Motor neuron (in vitro differentiated cells): ENCODE measurements around the gene PGAP2. TPM values are rescaled to one million over a fixed set of nuclear protein-coding genes. Genes with fewer than 3 reads are reported as not detected.
A peak's percentile ranks its signal among the peaks of the same experiment; 100 is the strongest.
"Not testable (repeated sequence)": the region's sequence is repeated elsewhere in the genome, so short reads cannot be mapped to it uniquely, and the experiment has no call there.

Source experiments
- ATAC-seq, 8 experiments: fragments of 200-7000 bp; cut with Tn5 transposase; replicated peaks in 6 of 8; 2 replicates each; pipeline ENCODE4 v1.8.0; 2021; ENCODE audit warnings: mild to moderate bottlenecking in 8 of 8, moderate library complexity in 8 of 8
- H3K27ac ChIP-seq, 2 donors: fragments of 250-450 bp; sonication (Bioruptor Pico); 2 replicates each; pipeline ENCODE4 v1.9.0; 2021; ENCODE audit warnings: antibody characterized with exemption in 2 of 2, mild to moderate bottlenecking in 2 of 2, moderate library complexity in 1 of 2
- H3K4me1 ChIP-seq, 2 donors: fragments of 250-450 bp; sonication (Bioruptor Pico); replicated peaks in 1 of 2; 2 replicates each; pipeline ENCODE4 v1.6.1; 2021; ENCODE audit warnings: antibody characterized with exemption in 2 of 2, mild to moderate bottlenecking in 2 of 2, moderate library complexity in 1 of 2
- H3K4me3 ChIP-seq, 5 donors: fragments of 250-450 bp; sonication (Bioruptor Pico); 2 replicates each; pipeline ENCODE4 v1.9.0; 2021; ENCODE audit warnings: antibody characterized with exemption in 5 of 5, mild to moderate bottlenecking in 5 of 5, moderate library complexity in 4 of 5
- WGBS, 10 experiments: fragments of 450-650 bp; shearing (Covaris generic); methylation state at CpG; one replicate each; pipeline ENCODE4 v1.0.0; 2022; 5-methylcytosine and 5-hydroxymethylcytosine counted together
- in situ Hi-C, 9 experiments: fragments of 400-800 bp; cut with MboI; loops; one replicate each; pipeline ENCODE4 v1.15.0; 2021; ENCODE audit warnings: low sequenced_read_pairs in 9 of 9, low pct_unique_long_range_greater_than_20kb in 2 of 9; ENCODE audit not compliant: unreplicated experiment in 9 of 9
- total RNA-seq, 8 experiments: library from RNA; unstranded; fragments of 300-600 nt; gene quantifications; 2 replicates each; pipeline versions ENCODE4 v1.2.3 to v1.2.4, GENCODE V29; 2022

The PGAP2 gene
- 10 to 100 TPM in 7 of 8 experiments, 1 to 10 TPM in 1; 9.2 to 27.2 (median 15.0) TPM for total RNA-seq

DNA sequence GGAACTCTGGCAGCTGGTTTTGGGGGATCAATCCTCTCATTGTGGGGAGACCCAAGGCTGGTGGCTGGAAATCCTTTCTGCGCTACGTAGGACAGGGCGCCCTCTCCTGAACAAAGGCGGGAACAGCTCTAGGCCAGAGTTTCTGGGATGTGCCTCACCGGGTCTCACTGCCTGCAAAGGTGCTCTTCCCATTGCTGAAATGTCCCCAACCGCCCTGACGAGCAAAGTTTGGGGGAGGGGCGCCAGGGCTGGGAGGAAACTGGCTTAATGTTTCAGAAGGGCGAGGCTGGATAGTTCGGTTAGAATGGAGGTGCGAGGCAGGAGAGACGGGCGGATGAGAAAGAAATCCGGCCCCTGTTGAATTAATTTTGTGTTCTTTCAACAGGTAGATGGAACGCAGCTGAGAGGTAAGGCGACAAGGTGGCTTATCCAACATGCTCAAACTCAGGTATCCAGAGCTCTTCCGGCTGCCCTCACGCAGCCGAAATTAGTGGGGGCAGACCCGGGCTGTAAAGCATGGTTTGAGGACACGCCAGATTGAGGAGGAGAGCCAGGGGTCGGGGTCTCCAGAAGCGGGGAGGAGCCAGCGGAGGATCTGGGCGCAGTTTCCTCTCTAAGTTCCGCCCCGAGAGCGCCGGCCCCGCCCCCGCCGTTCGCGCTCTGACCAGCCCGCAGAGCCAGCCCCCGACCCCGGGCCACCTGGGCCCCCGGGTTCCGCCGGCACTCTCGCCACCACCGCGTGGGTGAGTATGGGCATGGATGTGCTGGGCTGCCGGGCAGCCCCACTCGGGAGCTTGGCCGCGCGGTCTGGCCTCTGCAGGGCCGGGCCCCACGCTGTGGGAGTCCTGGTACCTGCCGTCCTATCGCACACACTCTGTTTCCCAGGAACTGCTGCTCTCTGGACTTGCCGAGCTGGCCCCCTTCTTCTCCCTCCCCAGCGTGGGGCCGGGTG lies at the start of gene PGAP2:
PGAP2 (plus strand) TSS at position 652 of the 952 bp plus-strand sequence. CDS start 2,700 bp downstream, outside the sequence.
- peaks cover 0 to 2% of the 10 kb centered on the region in 2 donors for H3K4me1 ChIP-seq
- peak within 1 kb of the TSS; percentile 37 to 55 (median 48) for H3K4me3 ChIP-seq
- ATAC-seq: peak; percentile 77 to 89 (median 86)
- 0 to 13% (median 3%) methylated on average over 4 to 16 of the region's 55 CpGs; no CpG with 5 or more reads in 4 of the 10 experiments for WGBS, 10 experiments
- no peak within 1 kb of the TSS for H3K27ac ChIP-seq
- in situ Hi-C loops: no loop called here

DNA sequence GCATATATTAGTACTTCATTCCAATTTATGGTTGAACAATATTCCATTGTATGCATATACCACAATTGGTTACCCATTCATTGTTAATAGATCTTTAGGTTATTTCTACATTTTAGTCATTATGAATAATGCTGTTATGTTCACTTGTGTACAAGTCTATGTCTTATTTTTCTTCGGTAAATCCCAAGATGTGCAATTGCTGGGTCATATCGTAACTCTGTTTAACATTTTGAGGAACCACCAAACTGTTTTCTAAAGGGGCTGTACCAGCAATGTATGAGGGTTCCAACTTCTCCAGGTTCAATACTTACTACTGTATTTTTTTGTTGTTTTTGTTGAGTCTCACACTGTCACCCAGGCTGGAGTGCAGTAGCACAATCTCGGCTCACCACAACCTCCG lies 44.1 kb upstream of the PGAP2 start:
- 94 to 100% (median 100%) methylated on average over 1 to 4 of the region's 4 CpGs; no CpG with 5 or more reads in 3 of the 10 experiments for WGBS, 10 experiments
- no peak for ATAC-seq
- in situ Hi-C loops: no loop called here

DNA sequence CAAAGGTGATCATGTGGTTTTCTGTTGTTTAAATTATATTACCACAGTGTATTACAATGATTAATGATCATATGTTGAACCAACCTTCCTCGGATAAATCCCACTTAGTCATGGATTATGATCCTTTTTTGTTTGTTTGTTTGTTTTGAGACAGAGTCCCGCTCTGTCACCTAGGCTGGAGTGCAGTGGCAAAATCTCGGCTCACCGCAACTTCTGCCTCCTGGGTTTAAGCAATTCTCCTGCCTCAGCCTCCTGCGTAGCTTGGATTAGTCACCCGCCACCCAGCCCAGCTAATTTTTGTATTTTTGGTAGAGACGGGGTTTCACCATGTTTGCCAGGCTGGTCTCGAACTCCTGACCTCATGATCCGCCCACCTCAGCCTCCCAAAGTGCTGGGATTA lies 41.5 kb upstream of the PGAP2 start:
- H3K4me3 ChIP-seq, ATAC-seq, H3K4me1 ChIP-seq, H3K27ac ChIP-seq, in situ Hi-C loops: not testable (repeated sequence)
- 82 to 100% (median 94%) methylated on average over 1 to 9 of the region's 9 CpGs; no CpG with 5 or more reads in 1 of the 10 experiments for WGBS, 10 experiments

More for the DNA sequence above, 44.1 kb upstream of the PGAP2 start:
- Histone ChIP-seq H3K4me3 (no peak overlapping the region), H3K27ac (no peak overlapping the region), H3K4me1 (no peaks in the 10 kb centered on the region)

DNA sequence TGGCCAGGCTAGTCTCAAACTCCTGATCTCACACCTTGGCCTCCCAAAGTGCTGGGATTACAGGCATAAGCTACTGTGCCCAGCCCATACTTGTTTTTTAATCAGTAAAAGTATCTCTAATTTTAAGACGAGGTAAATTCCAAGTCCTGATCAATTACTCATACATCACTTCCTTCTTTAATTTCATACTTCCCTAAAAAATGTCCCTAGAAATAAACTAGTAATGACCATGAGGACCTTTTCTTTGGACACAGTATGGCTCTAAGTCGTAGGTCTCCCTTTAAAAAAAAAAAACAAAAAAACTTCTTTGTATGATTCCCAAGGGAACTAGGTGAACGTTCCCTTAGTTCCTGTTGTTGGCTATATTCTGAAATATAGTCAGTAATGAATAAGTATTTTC lies 40.8 kb upstream of the PGAP2 start:
- ATAC-seq: no peak
- 60 to 100% (median 87%) methylated on average over 1 to 3 of the region's 3 CpGs for WGBS, 10 experiments
- in situ Hi-C loops: no loop called here
- Histone ChIP-seq H3K4me3 (no peak overlapping the region), H3K27ac (no peak overlapping the region), H3K4me1 (no peaks in the 10 kb centered on the region)

DNA sequence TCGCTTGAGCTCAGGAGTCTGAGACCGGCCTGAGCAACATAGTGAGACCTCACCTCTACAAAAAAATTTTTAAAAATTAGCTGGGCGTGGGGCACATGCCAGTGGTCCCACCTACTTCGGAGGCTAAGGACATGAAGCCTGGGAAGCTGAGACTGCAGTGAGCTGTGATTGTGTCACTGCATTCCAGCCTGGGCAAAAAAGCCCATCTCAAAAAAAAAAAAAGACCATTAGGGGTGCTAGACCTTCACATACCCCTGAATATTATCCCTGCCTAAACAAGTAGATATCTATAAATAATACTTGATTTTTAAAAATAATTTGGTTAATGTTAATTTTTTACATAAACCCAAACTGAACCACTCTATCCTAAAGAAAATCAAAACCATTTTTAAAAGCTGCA lies 35.2 kb upstream of the PGAP2 start:
- WGBS, 10 experiments: 83 to 100% (median 94%) methylated on average over 2 to 4 of the region's 4 CpGs; no CpG with 5 or more reads in 4 of the 10 experiments
- in situ Hi-C loops: no loop called here
- no peak overlapping the region for H3K4me3 ChIP-seq
- no peak overlapping the region for H3K27ac ChIP-seq
- ATAC-seq: no peak
- no peaks in the 10 kb centered on the region for H3K4me1 ChIP-seq

DNA sequence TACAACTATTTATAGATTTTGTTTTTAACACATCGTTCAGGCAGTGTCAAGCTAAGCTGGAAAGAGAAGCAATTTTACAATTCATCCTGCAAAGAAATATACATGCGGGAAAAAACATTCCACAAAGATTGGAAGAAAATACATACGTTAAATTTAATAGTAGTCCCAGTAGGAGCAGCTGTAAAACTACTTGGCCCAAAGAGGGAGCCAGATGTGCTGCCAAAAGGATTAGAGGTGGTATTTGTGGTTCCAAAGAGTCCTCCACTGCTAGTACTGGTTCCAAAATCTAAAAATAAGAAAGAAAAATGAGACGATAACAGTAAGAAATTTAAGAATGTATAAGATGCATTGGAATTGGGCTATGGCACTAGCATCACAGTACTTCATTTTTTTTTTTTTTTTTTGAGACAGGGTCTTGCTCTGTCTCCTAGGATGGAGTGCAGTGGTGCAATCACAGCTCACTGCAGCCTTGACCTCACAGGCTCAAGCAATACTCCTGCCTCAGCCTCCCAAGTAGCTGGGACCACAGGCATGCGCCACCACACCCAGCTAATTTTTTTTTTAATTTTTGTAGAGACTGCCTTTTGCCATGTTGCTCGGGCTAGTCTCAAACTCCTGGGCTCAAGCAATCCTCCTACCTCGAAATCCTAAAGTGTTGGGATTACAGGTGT lies 32.5 kb upstream of the PGAP2 start:
- Histone ChIP-seq H3K27ac (no peak overlapping the region), H3K4me3 (no peak overlapping the region), H3K4me1 (no peaks in the 10 kb centered on the region)
- ATAC-seq: peak in 1 of 8 experiments; percentile 60
- 56 to 100% (median 91%) methylated on average over 1 to 7 of the region's 7 CpGs for WGBS, 10 experiments
- in situ Hi-C loops: no loop called here

DNA sequence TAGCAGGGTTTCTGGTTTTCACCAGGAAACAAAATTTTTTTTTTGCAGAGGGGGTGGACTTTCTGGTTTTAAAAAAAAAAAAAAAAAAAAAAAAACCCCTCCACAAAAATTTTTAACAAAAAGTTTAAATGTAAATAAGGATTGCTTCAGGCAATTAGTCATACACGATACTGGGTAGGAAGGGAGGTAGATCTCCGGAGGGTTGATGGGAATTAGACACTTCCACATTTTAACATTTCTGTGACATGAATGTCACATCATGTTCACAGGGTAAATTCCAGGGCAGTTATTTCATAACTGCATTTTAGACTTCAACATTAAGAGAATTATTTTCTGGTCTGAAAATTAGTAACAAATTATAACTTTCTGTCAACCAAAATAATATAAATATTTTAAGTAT lies 26.9 kb upstream of the PGAP2 start:
- in situ Hi-C loops: no loop called here
- peak in 3 of 8 experiments; percentile 17 to 75 (median 67) for ATAC-seq
- 4 to 100% (median 78%) methylated on average over 1 to 2 of the region's 2 CpGs for WGBS, 10 experiments
- Histone ChIP-seq H3K27ac (no peak overlapping the region), H3K4me1 (no peaks in the 10 kb centered on the region), H3K4me3 (no peak overlapping the region)

DNA sequence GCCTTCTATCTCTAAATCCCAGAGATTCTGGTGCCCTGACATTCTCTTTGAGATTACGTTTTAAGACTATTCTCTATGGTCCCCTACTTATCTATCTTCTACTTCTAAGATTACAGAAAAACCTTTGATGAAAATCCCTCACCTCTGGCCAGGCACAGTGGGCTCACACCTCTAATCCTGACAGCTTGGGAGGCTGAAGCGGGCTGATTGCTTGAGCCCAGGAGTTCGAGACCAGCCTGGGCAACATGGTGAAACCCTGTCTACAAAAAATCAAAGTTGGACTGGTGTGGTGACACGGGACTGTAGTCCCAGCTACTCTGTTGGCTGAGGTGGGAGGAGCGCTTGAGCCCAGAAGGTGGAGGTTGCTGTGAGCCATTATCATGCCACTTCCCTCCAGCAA lies 25.4 kb upstream of the PGAP2 start:
- Histone ChIP-seq H3K4me3 (no peak overlapping the region), H3K27ac (no peak overlapping the region), H3K4me1 (peaks cover 0 to 2% of the 10 kb centered on the region in 2 donors)
- in situ Hi-C loops: no loop called here
- WGBS, 10 experiments: 75 to 100% (median 80%) methylated on average over 1 to 2 of the region's 5 CpGs; no CpG with 5 or more reads in 3 of the 10 experiments
- no peak for ATAC-seq

DNA sequence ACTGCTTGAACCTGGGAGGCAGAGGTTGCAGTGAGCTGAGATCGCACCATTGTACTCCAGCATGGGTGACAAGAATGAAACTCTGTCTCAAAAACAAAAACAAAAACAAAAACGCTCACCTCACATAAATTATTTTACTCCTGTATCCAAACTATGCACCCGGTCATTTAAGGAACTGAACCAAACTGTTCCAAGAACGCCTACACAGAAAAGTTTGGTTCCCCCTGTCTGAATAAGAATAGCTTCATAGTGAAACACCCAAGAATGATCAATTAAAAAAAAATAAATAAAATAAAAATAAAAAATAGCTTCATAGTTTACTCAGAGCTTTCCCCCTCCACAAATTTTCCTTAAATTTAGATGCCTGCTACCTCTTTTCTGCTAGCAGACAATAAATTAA lies 24.7 kb upstream of the PGAP2 start:
- no peak overlapping the region for H3K4me3 ChIP-seq
- in situ Hi-C loops: no loop called here
- ATAC-seq: no peak
- H3K4me1 ChIP-seq: peaks cover 0 to 2% of the 10 kb centered on the region in 2 donors
- 60 to 100% (median 97%) methylated on average over 1 to 4 of the region's 4 CpGs; no CpG with 5 or more reads in 1 of the 10 experiments for WGBS, 10 experiments
- no peak overlapping the region for H3K27ac ChIP-seq

DNA sequence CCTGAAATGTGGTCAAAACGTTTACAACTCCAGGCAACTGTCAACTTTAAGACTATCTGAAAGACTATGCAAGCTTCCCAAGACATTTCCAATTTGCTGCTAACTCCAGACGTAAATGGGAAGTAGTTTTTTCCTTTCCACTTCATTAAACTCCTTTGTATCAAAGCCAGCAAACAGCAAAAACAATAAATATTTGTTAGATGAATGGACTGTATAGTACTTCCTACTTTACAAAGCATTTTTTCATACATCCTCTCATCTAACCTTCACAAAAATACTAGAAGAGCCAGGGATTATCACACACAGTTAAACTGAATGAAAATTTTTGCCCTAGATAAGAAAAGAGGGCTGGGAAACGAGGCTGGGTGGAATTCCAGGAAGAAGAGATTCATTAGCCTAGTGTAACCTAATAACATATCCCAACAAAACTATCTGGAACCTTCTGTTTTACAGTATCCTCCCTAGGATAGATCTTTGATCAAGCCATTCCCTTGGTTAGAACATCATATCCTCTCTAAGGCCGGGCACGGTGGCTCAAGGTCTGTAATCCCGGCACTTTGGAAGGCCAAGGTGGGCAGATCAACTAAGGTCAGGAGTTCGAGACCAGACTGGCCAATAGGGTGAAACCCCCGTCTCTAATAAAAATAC lies 21.5 kb upstream of the PGAP2 start:
- Histone ChIP-seq H3K4me1 (peaks cover 0 to 2% of the 10 kb centered on the region in 2 donors), H3K27ac (no peak overlapping the region), H3K4me3 (no peak overlapping the region)
- peak in 1 of 8 experiments; percentile 6 for ATAC-seq
- WGBS, 10 experiments: 35 to 100% (median 51%) methylated on average over 1 to 6 of the region's 8 CpGs
- in situ Hi-C loops: no loop called here

DNA sequence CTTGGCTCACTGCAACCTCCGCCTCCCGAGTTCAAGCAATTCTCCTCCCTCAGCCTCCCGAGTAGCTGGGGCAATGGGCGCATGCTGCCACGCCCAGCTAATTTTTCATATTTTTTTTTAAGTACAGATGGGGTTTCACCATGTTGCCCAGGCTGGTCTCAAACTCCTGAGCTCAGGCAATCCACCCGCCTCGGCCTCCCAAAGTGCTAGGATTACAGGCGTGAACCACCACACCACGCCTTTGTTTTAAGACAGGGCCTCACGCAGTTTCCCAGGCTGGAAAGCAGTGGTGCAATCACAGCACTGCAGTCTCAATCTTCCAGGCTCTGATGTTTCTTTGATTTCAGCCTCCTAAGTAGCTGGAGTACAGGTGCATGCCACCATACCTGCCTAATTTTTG lies 14.0 kb upstream of the PGAP2 start:
- in situ Hi-C loops, H3K4me1 ChIP-seq, H3K27ac ChIP-seq, H3K4me3 ChIP-seq, ATAC-seq: not testable (repeated sequence)
- 86 to 100% (median 97%) methylated on average over 3 to 8 of the region's 10 CpGs; no CpG with 5 or more reads in 4 of the 10 experiments for WGBS, 10 experiments

DNA sequence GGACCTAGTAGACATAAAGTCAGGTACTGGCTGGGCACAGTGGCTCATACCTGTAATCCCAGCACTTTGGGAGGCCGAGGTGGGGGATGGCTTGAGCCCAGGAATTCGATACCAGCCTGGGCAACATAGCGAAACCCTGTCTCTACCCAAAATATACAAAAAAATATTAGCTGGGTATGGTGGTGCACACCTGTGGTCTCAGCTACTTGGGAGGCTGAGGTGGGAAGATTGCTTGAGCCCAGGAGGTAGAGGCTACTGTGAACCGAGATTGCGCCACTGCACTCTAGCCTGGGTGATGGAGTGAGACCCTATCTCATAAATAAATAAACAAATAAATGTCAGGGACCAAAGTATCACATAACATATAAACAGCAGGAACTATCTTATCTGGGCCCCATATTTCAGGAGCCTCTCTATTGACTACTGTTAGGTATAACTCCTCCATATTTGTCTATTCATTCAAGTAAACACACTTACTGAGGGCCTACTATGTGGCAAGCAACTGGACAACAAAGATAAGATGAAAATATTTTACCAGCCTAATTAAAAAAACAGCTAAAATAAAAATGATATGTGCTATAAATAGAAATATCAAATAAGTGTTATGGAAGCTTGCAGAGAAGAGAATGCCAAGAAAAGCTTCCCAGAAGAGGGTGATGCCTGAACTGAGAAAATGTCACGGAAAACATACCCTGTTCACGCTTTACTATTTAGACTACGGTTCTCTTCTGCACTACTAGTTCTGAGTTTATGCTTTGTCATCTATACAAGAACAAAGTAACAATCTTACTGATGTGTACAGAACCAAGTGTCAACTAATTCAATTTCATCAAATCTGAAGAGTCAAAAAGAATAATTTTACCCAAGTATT lies 13.0 kb upstream of the PGAP2 start:
- Histone ChIP-seq H3K4me1 (peaks cover 4 to 5% of the 10 kb centered on the region in 2 donors), H3K27ac (no peak overlapping the region), H3K4me3 (peak overlapping the region in 4 of 5 donors; percentile 70 to 89 (median 74))
- ATAC-seq: no peak
- 69 to 100% (median 90%) methylated on average over 2 to 8 of the region's 8 CpGs for WGBS, 10 experiments
- in situ Hi-C loops: no loop called here
